CD4-positive, alpha-beta T cell (primary cell): ENCODE results near the gene KLHL34. TPM values are rescaled to one million over a fixed set of nuclear protein-coding genes. Genes with fewer than 3 reads are reported as not detected.

Experiments
- ATAC-seq: fragments of 200-7000 bp; cut with Tn5 transposase; one replicate; pipeline ENCODE4 v1.10.0; 2022; ENCODE audit warnings: mild to moderate bottlenecking; ENCODE audit not compliant: poor library complexity
- CTCF ChIA-PET: fragments of 350-600 bp; sonication (Branson Sonifier 250); formaldehyde crosslinking; loops from one replicate; lab custom pipeline; 2021; ENCODE audit warnings: antibody characterized with exemption, inconsistent platforms; lab: Charles Lee
- POLR2A ChIA-PET: fragments of 350-600 bp; sonication (Branson Sonifier 250); formaldehyde crosslinking; loops from one replicate; lab custom pipeline; 2021; ENCODE audit warnings: antibody characterized with exemption, inconsistent platforms; lab: Charles Lee
- DNase-seq, 14 experiments: peaks; one replicate each; pipeline ENCODE4 v3.0.0-alpha.2; 2013 to 2020; ENCODE audit warnings: mixed read lengths in 2 of 14
- H3K27ac ChIP-seq, 2 donors: one replicate each; pipeline versions ENCODE4 v1.5.1 to v1.7.0; 2013; ENCODE audit warnings: low read length in 2 of 2, low read depth in 1 of 2, mild to moderate bottlenecking in 1 of 2
- H3K27me3 ChIP-seq, 2 experiments: 1 replicate in 1 of 2; 2 replicates in 1 of 2; pipeline versions ENCODE4 v1.6.1 to v1.7.0; 2013; ENCODE audit warnings: low read length in 2 of 2, control low read depth in 1 of 2, mild to moderate bottlenecking in 1 of 2, moderate library complexity in 1 of 2; ENCODE audit not compliant: insufficient read depth in 2 of 2, control insufficient read depth in 1 of 2
- H3K36me3 ChIP-seq: one replicate; pipeline ENCODE4 v1.6.1; 2013; ENCODE audit warnings: low read length, control low read depth; ENCODE audit not compliant: insufficient read depth
- H3K4me1 ChIP-seq: one replicate; pipeline ENCODE4 v1.6.1; 2013; ENCODE audit warnings: low read length, control low read depth; ENCODE audit not compliant: insufficient read depth
- H3K4me3 ChIP-seq: one replicate; pipeline ENCODE4 v1.5.1; 2013; ENCODE audit warnings: mild to moderate bottlenecking, low read length, moderate library complexity
- H3K9me3 ChIP-seq, 2 experiments: 1 replicate in 1 of 2; 2 replicates in 1 of 2; pipeline versions ENCODE4 v1.6.1 to v1.7.0; 2013; ENCODE audit warnings: low read length in 2 of 2, mild to moderate bottlenecking in 2 of 2, control low read depth in 1 of 2, moderate library complexity in 1 of 2; ENCODE audit not compliant: control insufficient read depth in 1 of 2, insufficient read depth in 1 of 2
- H3K27ac Mint-ChIP-seq: one replicate; pipeline ENCODE4 v1.8.0; 2020; ENCODE audit warnings: mixed read lengths
- H3K27me3 Mint-ChIP-seq: one replicate; pipeline ENCODE4 v1.8.0; 2021; ENCODE audit warnings: mixed read lengths
- H3K36me3 Mint-ChIP-seq: one replicate; pipeline ENCODE4 v1.8.0; 2021; ENCODE audit warnings: low read depth, mixed read lengths
- H3K4me1 Mint-ChIP-seq: one replicate; pipeline ENCODE4 v1.8.0; 2021; ENCODE audit warnings: low read depth, mixed read lengths
- H3K4me3 Mint-ChIP-seq: one replicate; pipeline ENCODE4 v1.8.0; 2020; ENCODE audit warnings: mild to moderate bottlenecking, mixed read lengths
- H3K9me3 Mint-ChIP-seq: one replicate; pipeline ENCODE4 v1.8.0; 2020; ENCODE audit warnings: mixed read lengths
- intact Hi-C, 2 experiments: fragments of 100-400 bp; cut with DNase I in 1 of 2; cut with micrococcal nuclease in 1 of 2; formaldehyde crosslinking; loops; one replicate each; pipeline versions ENCODE4 v1.15.1 to v1.9.0; 2023 to 2025; cut with DNase I, micrococcal nuclease
- total RNA-seq, 174 experiments: library from RNA in 2 of 174; stranded (reverse) in 2 of 174; gene quantifications; one replicate each; pipeline ENCODE4 v1.2.3 and lab custom pipeline; 2021 to 2026
- TF ChIP-seq, protein P1 (sequence below): fragments of 200-600 bp; IDR thresholded peaks from one replicate; pipeline ENCODE4 v1.8.0; 2022; ENCODE audit warnings: antibody characterized with exemption, mild to moderate bottlenecking

KLHL34 gene
- total RNA-seq, 2 experiments from 2014 or later, result 0.52 to 0.70 TPM

GRCh38 chrX:21700967-21701366, 42.8 kb upstream of the KLHL34 start:
- no peak for DNase-seq
- TF ChIP-seq, protein P1, sequence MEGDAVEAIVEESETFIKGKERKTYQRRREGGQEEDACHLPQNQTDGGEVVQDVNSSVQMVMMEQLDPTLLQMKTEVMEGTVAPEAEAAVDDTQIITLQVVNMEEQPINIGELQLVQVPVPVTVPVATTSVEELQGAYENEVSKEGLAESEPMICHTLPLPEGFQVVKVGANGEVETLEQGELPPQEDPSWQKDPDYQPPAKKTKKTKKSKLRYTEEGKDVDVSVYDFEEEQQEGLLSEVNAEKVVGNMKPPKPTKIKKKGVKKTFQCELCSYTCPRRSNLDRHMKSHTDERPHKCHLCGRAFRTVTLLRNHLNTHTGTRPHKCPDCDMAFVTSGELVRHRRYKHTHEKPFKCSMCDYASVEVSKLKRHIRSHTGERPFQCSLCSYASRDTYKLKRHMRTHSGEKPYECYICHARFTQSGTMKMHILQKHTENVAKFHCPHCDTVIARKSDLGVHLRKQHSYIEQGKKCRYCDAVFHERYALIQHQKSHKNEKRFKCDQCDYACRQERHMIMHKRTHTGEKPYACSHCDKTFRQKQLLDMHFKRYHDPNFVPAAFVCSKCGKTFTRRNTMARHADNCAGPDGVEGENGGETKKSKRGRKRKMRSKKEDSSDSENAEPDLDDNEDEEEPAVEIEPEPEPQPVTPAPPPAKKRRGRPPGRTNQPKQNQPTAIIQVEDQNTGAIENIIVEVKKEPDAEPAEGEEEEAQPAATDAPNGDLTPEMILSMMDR, result no peak
- no peaks in the 10 kb centered on the region for H3K27me3 ChIP-seq
- Mint-ChIP-seq H3K27me3 (no peaks in the 10 kb centered on the region), H3K4me1 (no peaks in the 10 kb centered on the region), H3K4me3 (no peak overlapping the region), H3K9me3 (no peaks in the 10 kb centered on the region), H3K27ac (no peak overlapping the region), H3K36me3 (no peaks in the 10 kb centered on the region)
- H3K4me3 ChIP-seq, result no peak overlapping the region
- no peak overlapping the region for H3K27ac ChIP-seq
- intact Hi-C loops, result no loop called here
- ChIA-PET CTCF (no interaction called here), POLR2A (no interaction called here)
- no peaks in the 10 kb centered on the region for H3K36me3 ChIP-seq
- no peak for ATAC-seq
- no peaks in the 10 kb centered on the region for H3K9me3 ChIP-seq
- H3K4me1 ChIP-seq, result no peaks in the 10 kb centered on the region

GRCh38 chrX:21700275-21700674, 42.1 kb upstream of the KLHL34 start:
- H3K36me3 ChIP-seq, result no peaks in the 10 kb centered on the region
- H3K4me1 Mint-ChIP-seq, result no peaks in the 10 kb centered on the region
- POLR2A ChIA-PET, result interaction anchor here (0.6 kb wide), 1 partner anchor 271 kb away, joined by 3 read pairs; no protein-coding TSS in a partner anchor
- H3K27ac Mint-ChIP-seq, result no peak overlapping the region
- no peak overlapping the region for H3K27ac ChIP-seq
- H3K27me3 ChIP-seq, result no peaks in the 10 kb centered on the region
- no peaks in the 10 kb centered on the region for H3K4me1 ChIP-seq
- H3K4me3 ChIP-seq, result no peak overlapping the region
- H3K9me3 Mint-ChIP-seq, result no peaks in the 10 kb centered on the region
- CTCF ChIA-PET, result no interaction called here
- H3K27me3 Mint-ChIP-seq, result no peaks in the 10 kb centered on the region
- no peak for ATAC-seq
- DNase-seq, result no peak
- no peaks in the 10 kb centered on the region for H3K36me3 Mint-ChIP-seq
- intact Hi-C loops, result no loop called here
- no peak overlapping the region for H3K4me3 Mint-ChIP-seq
- TF ChIP-seq, protein P1, result no peak
- no peaks in the 10 kb centered on the region for H3K9me3 ChIP-seq

GRCh38 chrX:21699136-21699535, 41.0 kb upstream of the KLHL34 start:
- Mint-ChIP-seq H3K9me3 (no peaks in the 10 kb centered on the region), H3K4me1 (no peaks in the 10 kb centered on the region), H3K4me3 (no peak overlapping the region), H3K36me3 (no peaks in the 10 kb centered on the region), H3K27ac (no peak overlapping the region), H3K27me3 (no peaks in the 10 kb centered on the region)
- no peak overlapping the region for H3K4me3 ChIP-seq
- DNase-seq (no peak), ATAC-seq (no peak)
- no peaks in the 10 kb centered on the region for H3K27me3 ChIP-seq
- no peak overlapping the region for H3K27ac ChIP-seq
- CTCF ChIA-PET, result no interaction called here
- no peaks in the 10 kb centered on the region for H3K36me3 ChIP-seq
- POLR2A ChIA-PET, result no interaction called here
- H3K4me1 ChIP-seq, result no peaks in the 10 kb centered on the region
- intact Hi-C loops, result no loop called here
- TF ChIP-seq, protein P1, result no peak
- H3K9me3 ChIP-seq, result no peaks in the 10 kb centered on the region
